GM20000 (cell line): Measurements from ENCODE around the gene TRAPPC4.

ENCODE experiments used
- DNase-seq: peaks from one replicate; pipeline ENCODE4 v3.0.0; 2012; ENCODE audit warnings: low spot score
- CTCF ChIP-seq: IDR thresholded peaks from 2 replicates; pipeline ENCODE4 v1.5.1; 2012; ENCODE audit warnings: mild to moderate bottlenecking, control low read depth; ENCODE audit errors: extremely low read depth, missing control alignments

The TRAPPC4 gene

GRCh38 chr11:119026970-119027369 is 8.4 kb downstream of the TRAPPC4 start:
- DNase-seq: no peak
- no peak for TF ChIP-seq CTCF

- TF ChIP-seq CTCF: no peak
- DNase-seq: no peak
Measured at GRCh38 chr11:119027561-119028345, 9.2 kb downstream of the TRAPPC4 start.

GRCh38 chr11:119028346-119029068 is 9.9 kb downstream of the TRAPPC4 start:
- no peak for DNase-seq
- no peak for TF ChIP-seq CTCF

- TF ChIP-seq CTCF: no peak
- DNase-seq: no peak
Measured at GRCh38 chr11:119029069-119029339, 10.4 kb downstream of the TRAPPC4 start.

- DNase-seq: peak; percentile 43
- TF ChIP-seq CTCF: no peak
Measured at GRCh38 chr11:119029340-119030028, 10.9 kb downstream of the TRAPPC4 start.

GRCh38 chr11:119030029-119030328 is 11.4 kb downstream of the TRAPPC4 start:
- no peak for DNase-seq
- TF ChIP-seq CTCF: no peak
